OCI-LY1 (cell line): ENCODE measurements around the gene SIRPA.

Source experiments
- EZH2 ChIP-seq: fragments of 200-600 bp; sonication (generic), shearing (Covaris generic); IDR thresholded peaks from 2 replicates; pipeline ENCODE4 v1.8.0; 2017; ENCODE audit warnings: borderline replicate concordance, mixed run types, mild to moderate bottlenecking, antibody characterized with exemption, low read length, moderate library complexity, mixed read lengths
- TF ChIP-seq, protein P1 (sequence below): fragments of 200-600 bp; sonication (generic), shearing (Covaris generic); IDR thresholded peaks from 2 replicates; pipeline ENCODE4 v1.5.1; 2017; ENCODE audit warnings: mild to moderate bottlenecking, antibody characterized with exemption, low read length, moderate library complexity, mixed read lengths

DNA sequence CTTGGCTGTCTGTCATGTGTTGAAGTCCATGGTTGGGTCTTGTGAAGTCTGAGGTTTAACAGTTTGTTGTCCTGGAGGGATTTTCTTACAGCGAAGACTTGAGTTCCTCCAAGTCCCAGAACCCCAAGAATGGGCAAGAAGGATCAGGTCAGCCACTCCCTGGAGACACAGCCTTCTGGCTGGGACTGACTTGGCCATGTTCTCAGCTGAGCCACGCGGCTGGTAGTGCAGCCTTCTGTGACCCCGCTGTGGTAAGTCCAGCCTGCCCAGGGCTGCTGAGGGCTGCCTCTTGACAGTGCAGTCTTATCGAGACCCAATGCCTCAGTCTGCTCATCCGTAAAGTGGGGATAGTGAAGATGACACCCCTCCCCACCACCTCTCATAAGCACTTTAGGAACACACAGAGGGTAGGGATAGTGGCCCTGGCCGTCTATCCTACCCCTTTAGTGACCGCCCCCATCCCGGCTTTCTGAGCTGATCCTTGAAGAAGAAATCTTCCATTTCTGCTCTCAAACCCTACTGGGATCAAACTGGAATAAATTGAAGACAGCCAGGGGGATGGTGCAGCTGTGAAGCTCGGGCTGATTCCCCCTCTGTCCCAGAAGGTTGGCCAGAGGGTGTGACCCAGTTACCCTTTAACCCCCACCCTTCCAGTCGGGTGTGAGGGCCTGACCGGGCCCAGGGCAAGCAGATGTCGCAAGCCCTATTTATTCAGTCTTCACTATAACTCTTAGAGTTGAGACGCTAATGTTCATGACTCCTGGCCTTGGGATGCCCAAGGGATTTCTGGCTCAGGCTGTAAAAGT, 43.5 kb downstream of the SIRPA start:
- TF ChIP-seq, protein P1, sequence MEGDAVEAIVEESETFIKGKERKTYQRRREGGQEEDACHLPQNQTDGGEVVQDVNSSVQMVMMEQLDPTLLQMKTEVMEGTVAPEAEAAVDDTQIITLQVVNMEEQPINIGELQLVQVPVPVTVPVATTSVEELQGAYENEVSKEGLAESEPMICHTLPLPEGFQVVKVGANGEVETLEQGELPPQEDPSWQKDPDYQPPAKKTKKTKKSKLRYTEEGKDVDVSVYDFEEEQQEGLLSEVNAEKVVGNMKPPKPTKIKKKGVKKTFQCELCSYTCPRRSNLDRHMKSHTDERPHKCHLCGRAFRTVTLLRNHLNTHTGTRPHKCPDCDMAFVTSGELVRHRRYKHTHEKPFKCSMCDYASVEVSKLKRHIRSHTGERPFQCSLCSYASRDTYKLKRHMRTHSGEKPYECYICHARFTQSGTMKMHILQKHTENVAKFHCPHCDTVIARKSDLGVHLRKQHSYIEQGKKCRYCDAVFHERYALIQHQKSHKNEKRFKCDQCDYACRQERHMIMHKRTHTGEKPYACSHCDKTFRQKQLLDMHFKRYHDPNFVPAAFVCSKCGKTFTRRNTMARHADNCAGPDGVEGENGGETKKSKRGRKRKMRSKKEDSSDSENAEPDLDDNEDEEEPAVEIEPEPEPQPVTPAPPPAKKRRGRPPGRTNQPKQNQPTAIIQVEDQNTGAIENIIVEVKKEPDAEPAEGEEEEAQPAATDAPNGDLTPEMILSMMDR: no peak
- TF ChIP-seq EZH2: no peak
